ENCODE measurements around the gene OXTR. TPM values are rescaled to one million over a fixed set of nuclear protein-coding genes. Genes with fewer than 3 reads are reported as not detected.
A peak's percentile ranks its signal among the peaks of the same experiment; 100 is the strongest.

Gene OXTR
- total and polyA plus RNA-seq, 2 of the 4 experiments (the other 2 are of a cell fraction) = 42.8 to 56.1 TPM

DNA sequence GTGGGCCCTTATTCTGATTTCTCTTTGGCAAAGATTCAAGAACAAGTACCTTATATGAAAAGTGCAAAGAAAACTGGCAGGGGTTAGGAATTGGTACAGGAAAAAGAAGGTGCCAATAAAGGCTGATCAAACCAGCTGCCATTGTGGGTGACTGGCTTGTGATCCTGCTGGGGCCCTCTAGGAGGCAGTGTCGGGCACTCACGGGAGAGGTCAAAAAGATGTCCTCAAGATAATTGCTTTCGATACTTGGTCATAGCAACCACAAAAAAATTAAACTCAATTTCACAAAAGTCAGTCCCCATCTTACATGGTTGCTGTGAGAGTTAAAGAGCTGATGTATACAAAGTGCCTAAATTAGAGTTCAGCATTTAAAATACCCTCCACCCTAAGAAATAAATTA, 66.9 kb downstream of the OXTR start:
- no peaks in the 10 kb centered on the region; the same call in 1 of the 2 replicates for H3K27me3 ChIP-seq (ENCODE audit: control insufficient read depth, insufficient read depth, low read length)
- TF ChIP-seq CTCF (conservative IDR thresholded peaks at IDR 0.05; ENCODE audit: low read depth, low read length) (peak; percentile 33; the same call in 1 of the 2 replicates), NFE2L2 (IDR thresholded peaks at IDR 0.05; ENCODE audit: low read depth, low read length) (no peak)
- H3K18ac ChIP-seq (ENCODE audit: low read depth, low read length) = no peak overlapping the region
- no peak overlapping the region for H3K23ac ChIP-seq (ENCODE audit: low read depth, low read length)
- ATAC-seq (ENCODE audit: low read depth) (no peak), DNase-seq (no peak)
- H2AFZ ChIP-seq (replicated peaks; ENCODE audit: low read length, poor library complexity) = no peak overlapping the region
- H3K56ac ChIP-seq (ENCODE audit: extremely low read depth, insufficient read depth, low read length) = no peak overlapping the region
- dilution Hi-C loops (cut with HindIII; ENCODE audit: low sequenced_read_pairs, unreplicated experiment) = no loop called here
- H2BK20ac ChIP-seq (ENCODE audit: low read depth, low read length) = no peak overlapping the region
- no peak overlapping the region for H4K8ac ChIP-seq (ENCODE audit: low read depth in 2 of 2, low read length in 2 of 2)
- H3K4me2 ChIP-seq (ENCODE audit: low read depth, low read length) = no peak overlapping the region
- no peak overlapping the region for H4K5ac ChIP-seq (ENCODE audit: low read depth, low read length)
- H2BK5ac ChIP-seq (ENCODE audit: low read depth, low read length, poor library complexity, severe bottlenecking) = no peak overlapping the region
- H3K9ac ChIP-seq (ENCODE audit: low read depth, low read length) = no peak overlapping the region
- no peaks in the 10 kb centered on the region for H3K79me1 ChIP-seq (ENCODE audit: low read depth in 1 of 2, low read length in 2 of 2)
- no peak overlapping the region for H3K4ac ChIP-seq (ENCODE audit: low read depth, low read length)
- H2AK5ac ChIP-seq (ENCODE audit: low read depth, low read length) = no peak overlapping the region
- in situ Hi-C loops (cut with MboI; ENCODE audit: low sequenced_read_pairs) = no loop called here
- CTCF ChIA-PET = interaction anchor here (0.8 kb wide), 1 partner anchor 38 kb away, joined by 3 read pairs; no protein-coding TSS in a partner anchor
- H3K9me1 ChIP-seq (ENCODE audit: insufficient read depth, low read length) = no peaks in the 10 kb centered on the region
- peaks cover 7% of the 10 kb centered on the region for H3K9me3 ChIP-seq (ENCODE audit: control insufficient read depth, insufficient read depth, low read length)
- H4K20me1 ChIP-seq (ENCODE audit: insufficient read depth, low read length) = no peaks in the 10 kb centered on the region
- H2BK15ac ChIP-seq (ENCODE audit: low read depth, low read length) = no peak overlapping the region
- no peaks in the 10 kb centered on the region for H3K4me1 ChIP-seq (ENCODE audit: control insufficient read depth, insufficient read depth, low read length)
- no CpG with 5 or more reads among the region's 3 CpGs for WGBS, 2 experiments (ENCODE audit: extremely low coverage in 2 of 2, insufficient read length in 1 of 2)
- no peak overlapping the region for H3K14ac ChIP-seq (replicated peaks; ENCODE audit: low read depth, low read length)
- no peak overlapping the region for H3K27ac ChIP-seq (ENCODE audit: insufficient read depth, low read length)
- H2BK120ac ChIP-seq (ENCODE audit: low read depth, low read length) = no peak overlapping the region
- no TSS peak for BruUV-seq (replicated peaks)
- no peak overlapping the region for H4K91ac ChIP-seq (ENCODE audit: insufficient read depth, low read depth, low read length)
- POLR2A ChIA-PET (ENCODE audit: unreplicated experiment) = no interaction called here
- intact Hi-C loops (cut with micrococcal nuclease) = no loop called here
- H3K4me3 ChIP-seq (ENCODE audit: insufficient read depth, low read depth, low read length) = no peak overlapping the region
- no peaks in the 10 kb centered on the region for H3K36me3 ChIP-seq (ENCODE audit: control insufficient read depth, insufficient read depth, low read length)
- H2AK9ac ChIP-seq (replicated peaks; ENCODE audit: low read depth, low read length, poor library complexity) = no peak overlapping the region

Other genes starting within 250 kb of the OXTR start
- under 0.01 TPM in 1 of 2 replicates, not detected in the other for gene SSUH2, start 124.8 kb downstream of the OXTR start, total RNA-seq (2012; rRNA removed)
- 0.10 TPM in 2 replicates for gene SSUH2, start 124.8 kb downstream of the OXTR start, polyA plus RNA-seq (2012; rRNA removed)
- 0.28 and 0.36 TPM in 2 replicates for gene CAV3, start 35.8 kb downstream of the OXTR start, total RNA-seq (2012; rRNA removed)
- gene CAV3, start 35.8 kb downstream of the OXTR start, polyA plus RNA-seq (2012; rRNA removed) = 0.17 TPM in 1 of 2 replicates, not detected in the other
- 17.2 and 22.2 TPM in 2 replicates for gene RAD18, start 193.9 kb upstream of the OXTR start, total RNA-seq (2012; rRNA removed)
- gene RAD18, start 193.9 kb upstream of the OXTR start, polyA plus RNA-seq (2012; rRNA removed) = 6.9 and 8.2 TPM in 2 replicates

Data from IMR-90 (cell line).